Astrocyte (in vitro differentiated cells and primary cell): ENCODE measurements around the gene DPYSL3. TPM values are rescaled to one million over a fixed set of nuclear protein-coding genes. Genes with fewer than 3 reads are reported as not detected.

Experiments
- DNase-seq: peaks from one replicate; pipeline ENCODE4 v3.0.0-alpha.2; 2010; ENCODE audit warnings: low read depth
- FAIRE-seq: peaks from 2 replicates; lab custom pipeline; 2011; peaks lifted over from hg19 to GRCh38; lab: Jason Lieb, UNC
- H2AFZ ChIP-seq: 2 replicates; pipeline ENCODE4 v1.6.0; 2012; ENCODE audit warnings: low read depth, low read length, inconsistent platforms
- H3K27ac ChIP-seq: 2 replicates; pipeline ENCODE4 v1.5.1; 2011; ENCODE audit warnings: low read depth, low read length, inconsistent platforms
- H3K27me3 ChIP-seq: 2 replicates; pipeline ENCODE4 v1.6.0; 2011; ENCODE audit warnings: low read length, inconsistent platforms; ENCODE audit not compliant: insufficient read depth
- H3K36me3 ChIP-seq: 2 replicates; pipeline ENCODE4 v1.5.1; 2011; ENCODE audit warnings: low read length, inconsistent platforms; ENCODE audit not compliant: insufficient read depth
- H3K4me1 ChIP-seq: 2 replicates; pipeline ENCODE4 v1.5.1; 2011; ENCODE audit warnings: low read length, inconsistent platforms; ENCODE audit not compliant: insufficient read depth
- H3K4me2 ChIP-seq: 2 replicates; pipeline ENCODE4 v1.6.0; 2012; ENCODE audit warnings: low read length, inconsistent platforms
- H3K4me3 ChIP-seq: 2 replicates; pipeline ENCODE4 v1.5.1; 2011; ENCODE audit warnings: low read depth, mild to moderate bottlenecking, low read length, inconsistent platforms; ENCODE audit not compliant: insufficient read depth
- H3K79me2 ChIP-seq: 2 replicates; pipeline ENCODE4 v1.6.0; 2012; ENCODE audit warnings: mild to moderate bottlenecking, low read length, inconsistent platforms; ENCODE audit not compliant: insufficient read depth
- H3K9ac ChIP-seq: 2 replicates; pipeline ENCODE4 v1.6.0; 2012; ENCODE audit warnings: mild to moderate bottlenecking, low read length, inconsistent platforms
- H3K9me3 ChIP-seq: 2 replicates; pipeline ENCODE4 v1.5.1; 2012; ENCODE audit warnings: low read depth, mild to moderate bottlenecking, low read length, inconsistent platforms; ENCODE audit not compliant: insufficient read depth
- H4K20me1 ChIP-seq: 2 replicates; pipeline ENCODE4 v1.6.0; 2012; ENCODE audit warnings: low read length, inconsistent platforms; ENCODE audit not compliant: insufficient read depth
- H3K27ac Mint-ChIP-seq: one replicate; pipeline ENCODE4 v1.8.0; 2021; ENCODE audit warnings: mild to moderate bottlenecking, mixed read lengths; ENCODE audit not compliant: unreplicated experiment
- H3K27me3 Mint-ChIP-seq: one replicate; pipeline ENCODE4 v1.8.0; 2021; ENCODE audit warnings: low read depth, mixed read lengths; ENCODE audit not compliant: unreplicated experiment
- H3K36me3 Mint-ChIP-seq: one replicate; pipeline ENCODE4 v1.8.0; 2021; ENCODE audit warnings: low read depth, mixed read lengths; ENCODE audit not compliant: unreplicated experiment
- H3K4me1 Mint-ChIP-seq: one replicate; pipeline ENCODE4 v1.8.0; 2021; ENCODE audit warnings: low read depth, mixed read lengths; ENCODE audit not compliant: unreplicated experiment
- H3K4me3 Mint-ChIP-seq: one replicate; pipeline ENCODE4 v1.8.0; 2021; ENCODE audit warnings: mild to moderate bottlenecking, moderate library complexity, mixed read lengths; ENCODE audit not compliant: unreplicated experiment
- H3K9me3 Mint-ChIP-seq: one replicate; pipeline ENCODE4 v1.8.0; 2021; ENCODE audit warnings: mild to moderate bottlenecking, mixed read lengths; ENCODE audit not compliant: unreplicated experiment
- CTCF ChIP-seq: IDR thresholded peaks from 2 replicates; pipeline ENCODE4 v1.5.1; 2011; ENCODE audit warnings: low read depth, mild to moderate bottlenecking, inconsistent platforms, low read length, moderate library complexity; ENCODE audit not compliant: insufficient read depth
- EZH2 ChIP-seq: IDR thresholded peaks from 2 replicates; pipeline ENCODE4 v1.6.1; 2012; ENCODE audit warnings: mild to moderate bottlenecking, low read length, inconsistent platforms; ENCODE audit not compliant: insufficient read depth
- total RNA-seq: library from RNA; stranded (reverse); gene quantifications from 2 replicates; pipeline ENCODE4 v1.2.1, GENCODE V29; 2021

DPYSL3 gene
- total RNA-seq, 1 donor from 2014 or later, result 197 TPM

DNA sequence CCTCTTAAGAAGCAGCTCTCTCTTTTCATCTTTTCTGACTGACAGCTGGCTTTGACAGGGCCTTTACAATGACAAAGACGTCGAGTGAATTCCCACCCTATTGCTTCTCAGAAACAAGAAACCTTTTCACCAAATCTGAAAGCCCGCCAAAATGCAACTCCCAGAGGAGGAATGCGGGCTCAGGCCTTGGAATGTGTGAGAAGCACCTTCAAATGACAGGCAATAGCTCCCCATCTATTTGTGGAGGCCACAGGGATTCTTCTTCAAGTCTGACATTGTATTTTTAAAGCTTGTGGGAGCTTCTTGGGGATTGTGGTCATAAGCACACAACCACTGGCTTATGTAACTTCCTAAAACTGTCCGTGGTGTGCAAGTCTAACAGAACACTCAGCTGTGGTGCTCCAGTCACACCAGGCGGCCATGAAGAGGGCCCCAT is 72.7 kb downstream of the DPYSL3 start:
- H3K27me3 Mint-ChIP-seq, result no peaks in the 10 kb centered on the region
- H3K27ac Mint-ChIP-seq, result peak overlapping the region; percentile 87
- FAIRE-seq, result no peak
- Histone ChIP-seq H3K79me2 (peaks cover 95% of the 10 kb centered on the region), H3K27me3 (no peaks in the 10 kb centered on the region), H3K9ac (no peak overlapping the region), H4K20me1 (peaks cover 92% of the 10 kb centered on the region), H3K9me3 (no peaks in the 10 kb centered on the region), H3K4me3 (no peak overlapping the region), H3K4me2 (peak overlapping the region; percentile 12), H3K36me3 (peaks cover 3% of the 10 kb centered on the region), H3K27ac (peak overlapping the region; percentile 56), H3K4me1 (peaks cover 22% of the 10 kb centered on the region), H2AFZ (no peak overlapping the region)
- peak; percentile 89 for DNase-seq
- no peaks in the 10 kb centered on the region for H3K9me3 Mint-ChIP-seq
- H3K4me1 Mint-ChIP-seq, result peaks cover 66% of the 10 kb centered on the region
- peaks cover 12% of the 10 kb centered on the region for H3K36me3 Mint-ChIP-seq
- no peak overlapping the region for H3K4me3 Mint-ChIP-seq
- TF ChIP-seq EZH2 (no peak), CTCF (no peak)

DNA sequence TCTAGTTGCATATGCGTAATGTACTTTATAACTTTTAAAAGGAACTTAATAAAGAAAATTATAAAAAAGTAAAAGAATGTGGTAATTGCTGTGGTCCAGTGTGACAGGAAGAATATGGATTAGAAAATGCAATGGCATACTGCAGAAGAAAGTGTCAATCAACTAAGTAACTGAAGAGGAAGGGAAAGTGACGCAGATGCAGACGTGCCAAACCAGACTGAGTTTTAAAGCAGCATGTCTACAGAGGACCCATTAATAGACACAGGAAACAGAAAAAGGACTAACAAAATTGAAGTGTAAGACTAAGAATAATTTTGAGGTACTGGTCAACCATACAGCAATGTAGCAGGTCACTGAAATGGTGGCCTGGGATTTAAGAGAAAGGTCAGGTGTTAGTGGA is 73.3 kb downstream of the DPYSL3 start:
- Histone ChIP-seq H2AFZ (no peak overlapping the region), H3K9ac (no peak overlapping the region), H3K27me3 (no peaks in the 10 kb centered on the region), H3K27ac (peak overlapping the region; percentile 56), H4K20me1 (peaks cover 92% of the 10 kb centered on the region), H3K4me2 (no peak overlapping the region), H3K36me3 (peaks cover 3% of the 10 kb centered on the region), H3K4me3 (no peak overlapping the region), H3K79me2 (peaks cover 95% of the 10 kb centered on the region), H3K9me3 (no peaks in the 10 kb centered on the region), H3K4me1 (peaks cover 24% of the 10 kb centered on the region)
- DNase-seq (no peak), FAIRE-seq (no peak)
- H3K4me1 Mint-ChIP-seq, result peaks cover 68% of the 10 kb centered on the region
- peak overlapping the region; percentile 87 for H3K27ac Mint-ChIP-seq
- TF ChIP-seq EZH2 (no peak), CTCF (no peak)
- no peak overlapping the region for H3K4me3 Mint-ChIP-seq
- peaks cover 12% of the 10 kb centered on the region for H3K36me3 Mint-ChIP-seq
- no peaks in the 10 kb centered on the region for H3K27me3 Mint-ChIP-seq
- H3K9me3 Mint-ChIP-seq, result no peaks in the 10 kb centered on the region

DNA sequence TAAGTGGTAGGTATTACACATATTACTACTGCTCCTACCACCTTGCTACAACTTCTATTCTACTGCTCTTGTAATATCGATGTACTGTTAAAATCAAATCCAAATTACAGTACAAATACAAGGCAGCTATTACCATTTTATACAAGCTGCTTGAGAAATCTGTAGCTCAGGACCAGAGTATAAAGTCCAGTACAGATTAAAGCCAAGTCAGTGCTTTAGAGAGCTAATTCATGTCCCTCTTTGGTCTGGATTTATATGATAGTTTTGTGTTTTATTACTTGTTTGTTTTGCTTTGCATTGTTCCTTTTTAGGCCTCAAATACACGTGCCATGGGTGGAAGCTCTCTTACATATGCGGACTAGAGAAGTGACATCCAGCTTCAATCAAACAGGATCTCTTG is 75.8 kb downstream of the DPYSL3 start:
- Histone ChIP-seq H2AFZ (no peak overlapping the region), H3K4me3 (no peak overlapping the region), H3K4me2 (no peak overlapping the region), H3K27ac (no peak overlapping the region), H4K20me1 (peaks cover 93% of the 10 kb centered on the region), H3K9me3 (no peaks in the 10 kb centered on the region), H3K9ac (no peak overlapping the region), H3K36me3 (peaks cover 3% of the 10 kb centered on the region), H3K4me1 (peaks cover 19% of the 10 kb centered on the region), H3K79me2 (peaks cover 97% of the 10 kb centered on the region), H3K27me3 (no peaks in the 10 kb centered on the region)
- FAIRE-seq (no peak), DNase-seq (no peak)
- Mint-ChIP-seq H3K27me3 (no peaks in the 10 kb centered on the region), H3K36me3 (peaks cover 6% of the 10 kb centered on the region), H3K9me3 (no peaks in the 10 kb centered on the region), H3K27ac (no peak overlapping the region), H3K4me1 (peaks cover 72% of the 10 kb centered on the region), H3K4me3 (no peak overlapping the region)
- TF ChIP-seq CTCF (no peak), EZH2 (no peak)
